ENCODE measurements around the gene PLEKHM2.

The PLEKHM2 gene

GRCh38 chr1:15719381-15720120 is 35.4 kb downstream of the PLEKHM2 start:
- no peak overlapping the region for H4K5ac ChIP-seq (ENCODE audit: low read length)
- WGBS (ENCODE audit: extremely low coverage, insufficient coverage, low lambda C conversion rate): no CpG with 5 or more reads among the region's 12 CpGs
- no peak overlapping the region for H2BK5ac ChIP-seq (ENCODE audit: low read length)
- no peak overlapping the region for H2BK120ac ChIP-seq (ENCODE audit: low read depth, low read length)
- H2BK15ac ChIP-seq (replicated peaks; ENCODE audit: low read depth): no peak overlapping the region
- H3K18ac ChIP-seq (ENCODE audit: low read length): no peak overlapping the region
- no peaks in the 10 kb centered on the region for H3K79me2 ChIP-seq (ENCODE audit: control insufficient read depth, insufficient read depth, low read length)
- H3K56ac ChIP-seq (ENCODE audit: low read length): no peak overlapping the region
- no peak overlapping the region for H3K23ac ChIP-seq (ENCODE audit: low read length)
- DNase-seq: peak; percentile 31
- no peak overlapping the region for H2AK5ac ChIP-seq (ENCODE audit: low read length)
- no peaks in the 10 kb centered on the region for H3K4me1 ChIP-seq (ENCODE audit: control insufficient read depth, low read depth, low read length)
- H3K36me3 ChIP-seq (ENCODE audit: control insufficient read depth, insufficient read depth, low read length): peaks cover 6% of the 10 kb centered on the region
- H3K27me3 ChIP-seq (ENCODE audit: insufficient read depth, low read length, poor library complexity): no peaks in the 10 kb centered on the region
- no peak overlapping the region for H3K27ac ChIP-seq (ENCODE audit: low read depth, low read length)
- H4K8ac ChIP-seq (ENCODE audit: low read depth, low read length): no peak overlapping the region
- no peak overlapping the region for H3K4me2 ChIP-seq (ENCODE audit: low read length)
- H3K79me1 ChIP-seq (ENCODE audit: low read length): peaks cover 4% of the 10 kb centered on the region
- H3K4ac ChIP-seq (ENCODE audit: low read depth, low read length): no peak overlapping the region
- no peak overlapping the region for H3K9ac ChIP-seq (ENCODE audit: low read length)
- no peak overlapping the region for H3K4me3 ChIP-seq (ENCODE audit: low read length)

- DNase-seq: no peak
- Histone ChIP-seq H3K23ac (ENCODE audit: low read length) (no peak overlapping the region), H3K36me3 (ENCODE audit: control insufficient read depth, insufficient read depth, low read length) (peaks cover 6% of the 10 kb centered on the region)
These were observed 36.7 kb downstream of the PLEKHM2 start for GRCh38 chr1:15720861-15721260.

DNA sequence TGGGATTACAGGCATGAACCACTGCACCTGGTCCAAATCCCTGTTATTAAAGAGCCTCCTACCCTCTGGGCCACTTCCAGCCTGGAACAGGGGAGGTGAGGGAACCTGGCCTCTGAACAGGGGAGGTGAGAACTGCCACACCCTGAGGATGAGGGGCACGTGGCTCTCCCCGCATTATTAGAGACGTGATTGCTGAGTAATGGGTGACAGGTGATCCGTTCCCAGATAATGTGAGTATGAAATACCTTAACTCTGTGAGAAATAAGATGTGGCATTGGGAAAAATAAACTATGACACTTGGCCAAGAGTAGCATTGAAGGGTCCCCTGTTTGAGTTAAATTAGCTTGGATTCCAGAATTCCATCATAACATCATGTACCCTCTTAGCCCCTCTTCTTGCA is 38.3 kb downstream of the PLEKHM2 start:
- H3K18ac ChIP-seq (ENCODE audit: low read length): no peak overlapping the region
- H3K79me1 ChIP-seq (ENCODE audit: low read length): no peaks in the 10 kb centered on the region
- no peak overlapping the region for H2AK5ac ChIP-seq (ENCODE audit: low read length)
- no peak overlapping the region for H3K4me3 ChIP-seq (ENCODE audit: low read length)
- no peaks in the 10 kb centered on the region for H3K79me2 ChIP-seq (ENCODE audit: control insufficient read depth, insufficient read depth, low read length)
- H3K56ac ChIP-seq (ENCODE audit: low read length): no peak overlapping the region
- peaks cover 4% of the 10 kb centered on the region for H3K36me3 ChIP-seq (ENCODE audit: control insufficient read depth, insufficient read depth, low read length)
- H2BK120ac ChIP-seq (ENCODE audit: low read depth, low read length): no peak overlapping the region
- H3K9ac ChIP-seq (ENCODE audit: low read length): no peak overlapping the region
- H4K8ac ChIP-seq (ENCODE audit: low read depth, low read length): no peak overlapping the region
- no peak overlapping the region for H3K4ac ChIP-seq (ENCODE audit: low read depth, low read length)
- WGBS (ENCODE audit: extremely low coverage, insufficient coverage, low lambda C conversion rate): no CpG with 5 or more reads among the region's 4 CpGs
- no peak overlapping the region for H2BK5ac ChIP-seq (ENCODE audit: low read length)
- no peak for DNase-seq
- no peaks in the 10 kb centered on the region for H3K27me3 ChIP-seq (ENCODE audit: insufficient read depth, low read length, poor library complexity)
- H3K4me1 ChIP-seq (ENCODE audit: control insufficient read depth, low read depth, low read length): no peaks in the 10 kb centered on the region
- no peak overlapping the region for H3K23ac ChIP-seq (ENCODE audit: low read length)
- no peak overlapping the region for H3K27ac ChIP-seq (ENCODE audit: low read depth, low read length)
- H4K5ac ChIP-seq (ENCODE audit: low read length): no peak overlapping the region
- no peak overlapping the region for H2BK15ac ChIP-seq (replicated peaks; ENCODE audit: low read depth)
- H3K4me2 ChIP-seq (ENCODE audit: low read length): no peak overlapping the region

More at GRCh38 chr1:15720861-15721260, 36.7 kb downstream of the PLEKHM2 start:
- Histone ChIP-seq H3K27ac (ENCODE audit: low read depth, low read length) (no peak overlapping the region), H3K4ac (ENCODE audit: low read depth, low read length) (no peak overlapping the region), H3K4me1 (ENCODE audit: control insufficient read depth, low read depth, low read length) (no peaks in the 10 kb centered on the region), H2BK5ac (ENCODE audit: low read length) (no peak overlapping the region), H2BK120ac (ENCODE audit: low read depth, low read length) (no peak overlapping the region), H3K18ac (ENCODE audit: low read length) (no peak overlapping the region), H3K4me2 (ENCODE audit: low read length) (no peak overlapping the region), H3K27me3 (ENCODE audit: insufficient read depth, low read length, poor library complexity) (no peaks in the 10 kb centered on the region), H2BK15ac (replicated peaks; ENCODE audit: low read depth) (no peak overlapping the region), H3K9ac (ENCODE audit: low read length) (no peak overlapping the region), H4K5ac (ENCODE audit: low read length) (no peak overlapping the region), H3K79me1 (ENCODE audit: low read length) (no peaks in the 10 kb centered on the region), H3K4me3 (ENCODE audit: low read length) (no peak overlapping the region), H3K56ac (ENCODE audit: low read length) (no peak overlapping the region), H4K8ac (ENCODE audit: low read depth, low read length) (no peak overlapping the region), H3K79me2 (ENCODE audit: control insufficient read depth, insufficient read depth, low read length) (no peaks in the 10 kb centered on the region), H2AK5ac (ENCODE audit: low read length) (no peak overlapping the region)
- no CpG with 5 or more reads among the region's 3 CpGs for WGBS (ENCODE audit: extremely low coverage, insufficient coverage, low lambda C conversion rate)

- Histone ChIP-seq H4K8ac (ENCODE audit: low read depth, low read length) (no peak overlapping the region), H3K27me3 (ENCODE audit: insufficient read depth, low read length, poor library complexity) (no peaks in the 10 kb centered on the region), H2BK15ac (replicated peaks; ENCODE audit: low read depth) (no peak overlapping the region), H3K36me3 (ENCODE audit: control insufficient read depth, insufficient read depth, low read length) (peaks cover 5% of the 10 kb centered on the region), H3K4me1 (ENCODE audit: control insufficient read depth, low read depth, low read length) (no peaks in the 10 kb centered on the region), H2AK5ac (ENCODE audit: low read length) (no peak overlapping the region), H3K56ac (ENCODE audit: low read length) (no peak overlapping the region), H2BK120ac (ENCODE audit: low read depth, low read length) (no peak overlapping the region), H3K9ac (ENCODE audit: low read length) (no peak overlapping the region), H3K27ac (ENCODE audit: low read depth, low read length) (no peak overlapping the region), H3K23ac (ENCODE audit: low read length) (no peak overlapping the region), H3K4ac (ENCODE audit: low read depth, low read length) (no peak overlapping the region), H4K5ac (ENCODE audit: low read length) (no peak overlapping the region), H3K18ac (ENCODE audit: low read length) (no peak overlapping the region), H3K4me3 (ENCODE audit: low read length) (no peak overlapping the region), H2BK5ac (ENCODE audit: low read length) (no peak overlapping the region), H3K4me2 (ENCODE audit: low read length) (no peak overlapping the region), H3K79me1 (ENCODE audit: low read length) (no peaks in the 10 kb centered on the region), H3K79me2 (ENCODE audit: control insufficient read depth, insufficient read depth, low read length) (no peaks in the 10 kb centered on the region)
- WGBS (ENCODE audit: extremely low coverage, insufficient coverage, low lambda C conversion rate): no CpG with 5 or more reads among the region's 13 CpGs
- DNase-seq: peak; percentile 59
These were observed 38.9 kb downstream of the PLEKHM2 start for GRCh38 chr1:15722836-15723532.

- H4K8ac ChIP-seq (ENCODE audit: low read depth, low read length): no peak overlapping the region
- no peaks in the 10 kb centered on the region for H3K79me1 ChIP-seq (ENCODE audit: low read length)
- no peak overlapping the region for H2AK5ac ChIP-seq (ENCODE audit: low read length)
- H2BK5ac ChIP-seq (ENCODE audit: low read length): no peak overlapping the region
- H3K36me3 ChIP-seq (ENCODE audit: control insufficient read depth, insufficient read depth, low read length): peaks cover 7% of the 10 kb centered on the region
- H3K27me3 ChIP-seq (ENCODE audit: insufficient read depth, low read length, poor library complexity): no peaks in the 10 kb centered on the region
- H3K27ac ChIP-seq (ENCODE audit: low read depth, low read length): no peak overlapping the region
- no peak overlapping the region for H2BK120ac ChIP-seq (ENCODE audit: low read depth, low read length)
- no peak overlapping the region for H3K18ac ChIP-seq (ENCODE audit: low read length)
- H2BK15ac ChIP-seq (replicated peaks; ENCODE audit: low read depth): no peak overlapping the region
- no peak overlapping the region for H3K9ac ChIP-seq (ENCODE audit: low read length)
- no peak overlapping the region for H3K4ac ChIP-seq (ENCODE audit: low read depth, low read length)
- no peak overlapping the region for H3K4me2 ChIP-seq (ENCODE audit: low read length)
- DNase-seq: no peak
- H3K23ac ChIP-seq (ENCODE audit: low read length): no peak overlapping the region
- H3K79me2 ChIP-seq (ENCODE audit: control insufficient read depth, insufficient read depth, low read length): no peaks in the 10 kb centered on the region
- no peaks in the 10 kb centered on the region for H3K4me1 ChIP-seq (ENCODE audit: control insufficient read depth, low read depth, low read length)
- no peak overlapping the region for H3K56ac ChIP-seq (ENCODE audit: low read length)
- WGBS (ENCODE audit: extremely low coverage, insufficient coverage, low lambda C conversion rate): no CpG with 5 or more reads among the region's 20 CpGs
- no peak overlapping the region for H4K5ac ChIP-seq (ENCODE audit: low read length)
- H3K4me3 ChIP-seq (ENCODE audit: low read length): no peak overlapping the region
These were observed 39.6 kb downstream of the PLEKHM2 start for GRCh38 chr1:15723631-15724246.
